ENCODE measurements around the gene SLC39A7.

The SLC39A7 gene

GRCh38 chr6:33208091-33208967, 7.7 kb downstream of the SLC39A7 start, which contains the start of gene RING1:
Gene RING1, plus strand, starts transcription at chr6:33208500. Its CDS starts 323 bp downstream, at chr6:33208823.
- Histone ChIP-seq H3K4me1 (ENCODE audit: control insufficient read depth, insufficient read depth, low read length) (peaks cover 26% of the 10 kb centered on the region), H3K27me3 (ENCODE audit: control insufficient read depth, insufficient read depth, low read length) (peaks cover 59% of the 10 kb centered on the region), H3K4me3 (ENCODE audit: low read depth, low read length) (peak within 1 kb of the TSS; percentile 91), H3K9ac (ENCODE audit: low read depth, low read length) (peak within 1 kb of the TSS; percentile 30; the same call in 1 of the 2 replicates), H3K9me3 (ENCODE audit: control insufficient read depth, insufficient read depth, low read length) (no peaks in the 10 kb centered on the region), H3K36me3 (ENCODE audit: control insufficient read depth, insufficient read depth, low read length) (peaks cover 26% of the 10 kb centered on the region), H3K27ac (ENCODE audit: low read depth, low read length) (peak within 1 kb of the TSS; percentile 89)

DNA sequence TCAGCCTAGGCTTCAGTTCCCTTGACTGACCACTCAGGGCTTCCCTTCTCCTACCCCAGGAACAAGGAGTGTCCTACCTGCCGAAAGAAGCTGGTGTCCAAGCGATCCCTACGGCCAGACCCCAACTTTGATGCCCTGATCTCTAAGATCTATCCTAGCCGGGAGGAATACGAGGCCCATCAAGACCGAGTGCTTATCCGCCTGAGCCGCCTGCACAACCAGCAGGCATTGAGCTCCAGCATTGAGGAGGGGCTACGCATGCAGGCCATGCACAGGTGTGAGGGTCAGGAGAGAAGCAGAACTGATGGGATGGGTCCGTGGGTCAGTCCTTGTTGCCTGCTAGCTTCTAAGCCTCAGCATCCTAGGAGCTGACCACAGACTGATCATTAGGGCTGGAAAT, 9.2 kb downstream of the SLC39A7 start:
- Histone ChIP-seq H3K27me3 (ENCODE audit: control insufficient read depth, insufficient read depth, low read length) (peaks cover 74% of the 10 kb centered on the region), H3K4me1 (ENCODE audit: control insufficient read depth, insufficient read depth, low read length) (peaks cover 23% of the 10 kb centered on the region), H3K27ac (ENCODE audit: low read depth, low read length) (no peak overlapping the region), H3K9me3 (ENCODE audit: control insufficient read depth, insufficient read depth, low read length) (no peaks in the 10 kb centered on the region), H3K4me3 (ENCODE audit: low read depth, low read length) (no peak overlapping the region), H3K9ac (ENCODE audit: low read depth, low read length) (no peak overlapping the region), H3K36me3 (ENCODE audit: control insufficient read depth, insufficient read depth, low read length) (peaks cover 20% of the 10 kb centered on the region)

DNA sequence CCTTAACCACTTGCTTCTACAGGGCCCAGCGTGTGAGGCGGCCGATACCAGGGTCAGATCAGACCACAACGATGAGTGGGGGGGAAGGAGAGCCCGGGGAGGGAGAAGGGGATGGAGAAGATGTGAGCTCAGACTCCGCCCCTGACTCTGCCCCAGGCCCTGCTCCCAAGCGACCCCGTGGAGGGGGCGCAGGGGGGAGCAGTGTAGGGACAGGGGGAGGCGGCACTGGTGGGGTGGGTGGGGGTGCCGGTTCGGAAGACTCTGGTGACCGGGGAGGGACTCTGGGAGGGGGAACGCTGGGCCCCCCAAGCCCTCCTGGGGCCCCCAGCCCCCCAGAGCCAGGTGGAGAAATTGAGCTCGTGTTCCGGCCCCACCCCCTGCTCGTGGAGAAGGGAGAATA, 10.5 kb downstream of the SLC39A7 start:
- Histone ChIP-seq H3K9me3 (ENCODE audit: control insufficient read depth, insufficient read depth, low read length) (no peaks in the 10 kb centered on the region), H3K36me3 (ENCODE audit: control insufficient read depth, insufficient read depth, low read length) (peaks cover 20% of the 10 kb centered on the region), H3K27ac (ENCODE audit: low read depth, low read length) (no peak overlapping the region), H3K9ac (ENCODE audit: low read depth, low read length) (no peak overlapping the region), H3K4me3 (ENCODE audit: low read depth, low read length) (no peak overlapping the region), H3K27me3 (ENCODE audit: control insufficient read depth, insufficient read depth, low read length) (peaks cover 75% of the 10 kb centered on the region), H3K4me1 (ENCODE audit: control insufficient read depth, insufficient read depth, low read length) (peaks cover 22% of the 10 kb centered on the region)

GRCh38 chr6:33211666-33212422, 11.2 kb downstream of the SLC39A7 start:
- peaks cover 20% of the 10 kb centered on the region for H3K36me3 ChIP-seq (ENCODE audit: control insufficient read depth, insufficient read depth, low read length)
- H3K4me1 ChIP-seq (ENCODE audit: control insufficient read depth, insufficient read depth, low read length) = peaks cover 22% of the 10 kb centered on the region
- no peak overlapping the region for H3K4me3 ChIP-seq (ENCODE audit: low read depth, low read length)
- H3K27me3 ChIP-seq (ENCODE audit: control insufficient read depth, insufficient read depth, low read length) = peaks cover 75% of the 10 kb centered on the region
- no peak overlapping the region for H3K27ac ChIP-seq (ENCODE audit: low read depth, low read length)
- no peak overlapping the region for H3K9ac ChIP-seq (ENCODE audit: low read depth, low read length)
- no peaks in the 10 kb centered on the region for H3K9me3 ChIP-seq (ENCODE audit: control insufficient read depth, insufficient read depth, low read length)

DNA sequence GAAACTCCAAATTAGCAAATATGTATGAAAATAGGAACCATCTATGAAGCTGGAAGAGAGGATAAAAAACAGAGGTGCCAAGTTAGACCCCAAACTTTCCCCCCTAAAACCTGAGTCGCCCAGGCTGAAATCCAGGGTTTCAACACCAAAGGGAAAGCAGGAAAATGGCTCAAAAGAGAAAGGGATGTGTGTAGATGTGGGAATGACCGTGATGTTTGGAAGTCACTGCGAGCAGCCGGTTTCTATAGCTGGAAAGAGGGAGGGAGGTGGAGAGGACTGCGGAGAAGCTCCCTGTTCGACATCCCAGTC, 12.1 kb downstream of the SLC39A7 start:
- Histone ChIP-seq H3K9me3 (ENCODE audit: control insufficient read depth, insufficient read depth, low read length) (no peaks in the 10 kb centered on the region), H3K9ac (ENCODE audit: low read depth, low read length) (no peak overlapping the region), H3K27ac (ENCODE audit: low read depth, low read length) (no peak overlapping the region), H3K4me3 (ENCODE audit: low read depth, low read length) (peak overlapping the region; percentile 81), H3K36me3 (ENCODE audit: control insufficient read depth, insufficient read depth, low read length) (peaks cover 20% of the 10 kb centered on the region), H3K27me3 (ENCODE audit: control insufficient read depth, insufficient read depth, low read length) (peaks cover 76% of the 10 kb centered on the region), H3K4me1 (ENCODE audit: control insufficient read depth, insufficient read depth, low read length) (peaks cover 24% of the 10 kb centered on the region)

GRCh38 chr6:33213166-33213988, 12.7 kb downstream of the SLC39A7 start:
- Histone ChIP-seq H3K9me3 (ENCODE audit: control insufficient read depth, insufficient read depth, low read length) (no peaks in the 10 kb centered on the region), H3K4me1 (ENCODE audit: control insufficient read depth, insufficient read depth, low read length) (peaks cover 24% of the 10 kb centered on the region), H3K4me3 (ENCODE audit: low read depth, low read length) (peak overlapping the region; percentile 81), H3K36me3 (ENCODE audit: control insufficient read depth, insufficient read depth, low read length) (peaks cover 20% of the 10 kb centered on the region), H3K27ac (ENCODE audit: low read depth, low read length) (no peak overlapping the region), H3K9ac (ENCODE audit: low read depth, low read length) (no peak overlapping the region), H3K27me3 (ENCODE audit: control insufficient read depth, insufficient read depth, low read length) (peaks cover 79% of the 10 kb centered on the region)

DNA sequence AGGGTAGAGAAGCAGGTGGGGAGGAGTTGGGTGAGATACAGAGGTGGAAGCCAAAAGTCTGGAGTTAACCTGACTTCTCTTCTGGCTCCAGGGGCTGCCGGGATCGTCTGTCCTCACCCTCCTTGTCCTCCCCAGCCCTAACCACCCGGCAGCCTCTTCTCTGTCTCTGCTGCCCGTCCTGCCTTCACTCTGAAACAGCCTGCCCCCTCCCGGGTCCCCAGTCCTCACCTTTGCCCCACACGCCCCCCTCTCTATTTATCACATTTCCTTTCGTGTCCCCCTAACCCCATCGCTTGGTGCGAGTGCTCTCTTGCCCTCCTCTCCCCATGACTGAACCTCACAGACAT, 13.3 kb downstream of the SLC39A7 start:
- H3K27ac ChIP-seq (ENCODE audit: low read depth, low read length) = no peak overlapping the region
- peak overlapping the region; percentile 81 for H3K4me3 ChIP-seq (ENCODE audit: low read depth, low read length)
- peaks cover 85% of the 10 kb centered on the region for H3K27me3 ChIP-seq (ENCODE audit: control insufficient read depth, insufficient read depth, low read length)
- no peaks in the 10 kb centered on the region for H3K9me3 ChIP-seq (ENCODE audit: control insufficient read depth, insufficient read depth, low read length)
- peaks cover 20% of the 10 kb centered on the region for H3K36me3 ChIP-seq (ENCODE audit: control insufficient read depth, insufficient read depth, low read length)
- no peak overlapping the region for H3K9ac ChIP-seq (ENCODE audit: low read depth, low read length)
- H3K4me1 ChIP-seq (ENCODE audit: control insufficient read depth, insufficient read depth, low read length) = peaks cover 22% of the 10 kb centered on the region

GRCh38 chr6:33215271-33216116, 14.8 kb downstream of the SLC39A7 start:
- Histone ChIP-seq H3K9me3 (ENCODE audit: control insufficient read depth, insufficient read depth, low read length) (no peaks in the 10 kb centered on the region), H3K27ac (ENCODE audit: low read depth, low read length) (no peak overlapping the region), H3K4me1 (ENCODE audit: control insufficient read depth, insufficient read depth, low read length) (peaks cover 21% of the 10 kb centered on the region), H3K27me3 (ENCODE audit: control insufficient read depth, insufficient read depth, low read length) (peaks cover 97% of the 10 kb centered on the region), H3K4me3 (ENCODE audit: low read depth, low read length) (no peak overlapping the region), H3K9ac (ENCODE audit: low read depth, low read length) (no peak overlapping the region), H3K36me3 (ENCODE audit: control insufficient read depth, insufficient read depth, low read length) (peaks cover 8% of the 10 kb centered on the region; the same call in 1 of the 2 replicates)

DNA sequence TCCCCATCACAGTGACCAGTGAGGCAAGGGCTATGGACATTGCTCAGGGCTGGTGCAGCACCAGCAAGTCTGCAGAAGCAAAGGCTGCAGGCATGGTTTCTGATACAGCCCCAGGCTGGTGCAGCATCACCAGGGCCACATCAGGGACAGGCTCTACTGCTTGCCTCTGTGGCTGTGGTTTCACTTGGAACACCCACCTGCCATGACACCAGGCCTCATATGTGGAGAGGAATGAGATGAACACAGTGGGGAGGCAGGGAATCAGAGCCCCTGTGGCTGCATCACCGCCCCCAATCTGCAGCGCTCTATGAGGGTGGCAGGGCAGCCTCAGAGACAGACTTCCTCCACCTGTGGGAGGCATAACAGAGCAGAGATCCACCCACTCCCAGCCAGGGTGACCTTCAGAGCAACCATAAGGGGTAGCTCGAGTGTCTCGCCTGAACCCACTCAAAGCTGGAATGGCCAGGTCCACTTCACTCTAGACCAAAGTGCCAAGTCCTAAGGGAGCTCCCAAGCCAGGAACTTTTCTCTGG, 15.5 kb downstream of the SLC39A7 start:
- H3K36me3 ChIP-seq (ENCODE audit: control insufficient read depth, insufficient read depth, low read length) = 0 out of 2 replicates have a peak, but pooled peaks cover 4% of the 10 kb centered on the region
- no peaks in the 10 kb centered on the region for H3K9me3 ChIP-seq (ENCODE audit: control insufficient read depth, insufficient read depth, low read length)
- H3K9ac ChIP-seq (ENCODE audit: low read depth, low read length) = no peak overlapping the region
- H3K4me3 ChIP-seq (ENCODE audit: low read depth, low read length) = no peak overlapping the region
- H3K4me1 ChIP-seq (ENCODE audit: control insufficient read depth, insufficient read depth, low read length) = peaks cover 21% of the 10 kb centered on the region
- no peak overlapping the region for H3K27ac ChIP-seq (ENCODE audit: low read depth, low read length)
- peaks cover 92% of the 10 kb centered on the region for H3K27me3 ChIP-seq (ENCODE audit: control insufficient read depth, insufficient read depth, low read length)

DNA sequence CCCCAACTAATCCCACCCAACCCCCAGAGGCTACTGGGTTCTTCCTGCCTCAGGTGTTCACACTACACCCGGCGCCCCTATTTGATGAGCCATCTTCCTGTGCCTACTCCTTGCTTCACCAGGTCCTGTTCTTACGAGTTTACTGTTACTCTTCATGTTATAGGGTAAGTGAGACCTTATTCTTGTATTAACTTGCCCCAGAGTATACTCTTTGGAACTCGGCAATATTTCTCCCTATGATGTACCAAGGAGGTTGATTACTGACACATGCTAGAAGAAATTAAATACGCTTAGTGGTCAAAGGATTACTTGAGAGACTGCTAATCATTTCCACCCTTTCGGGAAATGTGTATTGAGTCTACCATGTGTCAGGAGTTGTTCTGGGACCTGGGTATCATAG, 16.6 kb downstream of the SLC39A7 start:
- H3K36me3 ChIP-seq (ENCODE audit: control insufficient read depth, insufficient read depth, low read length) = no peaks in the 10 kb centered on the region
- H3K9ac ChIP-seq (ENCODE audit: low read depth, low read length) = no peak overlapping the region
- no peak overlapping the region for H3K4me3 ChIP-seq (ENCODE audit: low read depth, low read length)
- peaks cover 16% of the 10 kb centered on the region for H3K4me1 ChIP-seq (ENCODE audit: control insufficient read depth, insufficient read depth, low read length)
- H3K9me3 ChIP-seq (ENCODE audit: control insufficient read depth, insufficient read depth, low read length) = no peaks in the 10 kb centered on the region
- peaks cover 82% of the 10 kb centered on the region for H3K27me3 ChIP-seq (ENCODE audit: control insufficient read depth, insufficient read depth, low read length)
- no peak overlapping the region for H3K27ac ChIP-seq (ENCODE audit: low read depth, low read length)

All from HUES48 (cell line).